ENCODE results near the gene ZNF697. TPM values are rescaled to one million over a fixed set of nuclear protein-coding genes. Genes with fewer than 3 reads are reported as not detected.
A peak's percentile ranks its signal among the peaks of the same experiment; 100 is the strongest.

ZNF697 gene
- total and polyA plus RNA-seq, 9 of the 15 experiments (the other 6 are each of a cell fraction or from before 2014, with no cell fraction given): 2.1 to 13.6 (median 8.3) TPM

DNA sequence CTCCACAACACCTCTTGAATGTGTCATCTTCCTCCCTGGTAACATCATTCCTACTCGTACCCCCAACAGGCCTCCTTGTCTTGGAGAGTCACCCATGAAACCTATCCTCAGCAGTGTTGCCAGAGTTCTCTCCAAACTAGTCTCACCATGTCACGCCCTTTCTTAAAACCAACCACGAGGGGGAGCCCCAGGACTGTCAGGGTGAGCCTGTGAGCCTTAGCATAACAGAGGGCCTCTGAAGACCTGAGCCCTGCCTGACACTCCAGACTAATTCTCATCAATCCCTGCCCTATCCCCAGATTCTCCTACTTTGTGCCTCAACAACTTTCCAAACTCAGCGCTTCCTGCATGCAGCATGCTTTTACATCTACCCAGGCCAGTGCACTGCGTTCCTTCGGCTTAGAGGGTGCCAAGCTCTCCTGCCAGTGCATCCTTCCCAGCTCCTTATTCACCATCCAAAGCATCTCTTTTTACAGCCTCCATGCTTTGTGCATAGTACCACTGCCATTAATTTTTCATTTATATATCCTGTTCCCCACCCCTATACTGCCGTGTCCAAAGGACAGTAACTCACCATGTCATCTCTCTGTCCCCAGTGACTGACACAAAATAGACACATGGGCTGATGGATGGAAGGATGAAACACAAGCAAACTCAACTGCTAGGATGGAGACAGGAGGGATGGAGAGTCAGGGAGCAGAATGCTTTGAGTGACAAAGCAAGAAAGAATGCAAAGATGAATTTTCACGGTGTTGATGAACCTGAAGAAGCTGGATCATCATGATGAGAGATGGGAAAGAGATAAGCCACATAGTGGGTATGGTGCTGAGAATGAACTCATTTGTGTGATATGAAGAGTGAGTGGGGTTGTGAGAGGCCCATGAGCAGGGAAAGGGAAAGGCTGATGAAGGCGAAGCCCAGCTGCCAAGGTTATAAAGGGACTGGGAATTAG is 34.0 kb downstream of the ZNF697 start (continued):
- TF ChIP-seq ZC3H4 (CRISPR knock-in tag; IDR thresholded peaks at IDR 0.05; ENCODE audit: borderline replicate concordance): no peak
- TF ChIP-seq HOXB6 (CRISPR knock-in tag; IDR thresholded peaks at IDR 0.05; ENCODE audit: borderline replicate concordance): no peak
- TF ChIP-seq JUN (IDR thresholded peaks at IDR 0.05; ENCODE audit: borderline replicate concordance, low read depth, low read length): 0 out of 2 replicates have a peak, but pooled peaks have one; percentile 32
- no peak for TF ChIP-seq JUN (CRISPR knock-in tag; IDR thresholded peaks at IDR 0.05; ENCODE audit: borderline replicate concordance)
- no peak for TF ChIP-seq MTA3 (IDR thresholded peaks at IDR 0.05; ENCODE audit: borderline replicate concordance)
- TF ChIP-seq NR4A1 (CRISPR knock-in tag; IDR thresholded peaks at IDR 0.05): no peak
- TF ChIP-seq NR4A1 (tag; IDR thresholded peaks at IDR 0.05): no peak
- TF ChIP-seq, protein P1, sequence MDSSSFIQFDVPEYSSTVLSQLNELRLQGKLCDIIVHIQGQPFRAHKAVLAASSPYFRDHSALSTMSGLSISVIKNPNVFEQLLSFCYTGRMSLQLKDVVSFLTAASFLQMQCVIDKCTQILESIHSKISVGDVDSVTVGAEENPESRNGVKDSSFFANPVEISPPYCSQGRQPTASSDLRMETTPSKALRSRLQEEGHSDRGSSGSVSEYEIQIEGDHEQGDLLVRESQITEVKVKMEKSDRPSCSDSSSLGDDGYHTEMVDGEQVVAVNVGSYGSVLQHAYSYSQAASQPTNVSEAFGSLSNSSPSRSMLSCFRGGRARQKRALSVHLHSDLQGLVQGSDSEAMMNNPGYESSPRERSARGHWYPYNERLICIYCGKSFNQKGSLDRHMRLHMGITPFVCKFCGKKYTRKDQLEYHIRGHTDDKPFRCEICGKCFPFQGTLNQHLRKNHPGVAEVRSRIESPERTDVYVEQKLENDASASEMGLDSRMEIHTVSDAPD (CRISPR knock-in tag; IDR thresholded peaks at IDR 0.05): no peak
- TF ChIP-seq MAZ (CRISPR knock-in tag; conservative IDR thresholded peaks at IDR 0.05 in 1 of 2, IDR thresholded peaks at IDR 0.05 in 1 of 2): 0 out of 4 replicates have a peak, but pooled peaks of 1 of the 2 experiments have one; percentile 29
- TF ChIP-seq, protein P2, sequence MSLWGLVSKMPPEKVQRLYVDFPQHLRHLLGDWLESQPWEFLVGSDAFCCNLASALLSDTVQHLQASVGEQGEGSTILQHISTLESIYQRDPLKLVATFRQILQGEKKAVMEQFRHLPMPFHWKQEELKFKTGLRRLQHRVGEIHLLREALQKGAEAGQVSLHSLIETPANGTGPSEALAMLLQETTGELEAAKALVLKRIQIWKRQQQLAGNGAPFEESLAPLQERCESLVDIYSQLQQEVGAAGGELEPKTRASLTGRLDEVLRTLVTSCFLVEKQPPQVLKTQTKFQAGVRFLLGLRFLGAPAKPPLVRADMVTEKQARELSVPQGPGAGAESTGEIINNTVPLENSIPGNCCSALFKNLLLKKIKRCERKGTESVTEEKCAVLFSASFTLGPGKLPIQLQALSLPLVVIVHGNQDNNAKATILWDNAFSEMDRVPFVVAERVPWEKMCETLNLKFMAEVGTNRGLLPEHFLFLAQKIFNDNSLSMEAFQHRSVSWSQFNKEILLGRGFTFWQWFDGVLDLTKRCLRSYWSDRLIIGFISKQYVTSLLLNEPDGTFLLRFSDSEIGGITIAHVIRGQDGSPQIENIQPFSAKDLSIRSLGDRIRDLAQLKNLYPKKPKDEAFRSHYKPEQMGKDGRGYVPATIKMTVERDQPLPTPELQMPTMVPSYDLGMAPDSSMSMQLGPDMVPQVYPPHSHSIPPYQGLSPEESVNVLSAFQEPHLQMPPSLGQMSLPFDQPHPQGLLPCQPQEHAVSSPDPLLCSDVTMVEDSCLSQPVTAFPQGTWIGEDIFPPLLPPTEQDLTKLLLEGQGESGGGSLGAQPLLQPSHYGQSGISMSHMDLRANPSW (CRISPR knock-in tag; IDR thresholded peaks at IDR 0.05): no peak
- 0 out of 2 replicates have a peak, but pooled peaks have one; percentile 30 for TF ChIP-seq MYNN (IDR thresholded peaks at IDR 0.05)
- TF ChIP-seq MYNN (CRISPR knock-in tag; IDR thresholded peaks at IDR 0.05): no peak
- TF ChIP-seq, protein P3, sequence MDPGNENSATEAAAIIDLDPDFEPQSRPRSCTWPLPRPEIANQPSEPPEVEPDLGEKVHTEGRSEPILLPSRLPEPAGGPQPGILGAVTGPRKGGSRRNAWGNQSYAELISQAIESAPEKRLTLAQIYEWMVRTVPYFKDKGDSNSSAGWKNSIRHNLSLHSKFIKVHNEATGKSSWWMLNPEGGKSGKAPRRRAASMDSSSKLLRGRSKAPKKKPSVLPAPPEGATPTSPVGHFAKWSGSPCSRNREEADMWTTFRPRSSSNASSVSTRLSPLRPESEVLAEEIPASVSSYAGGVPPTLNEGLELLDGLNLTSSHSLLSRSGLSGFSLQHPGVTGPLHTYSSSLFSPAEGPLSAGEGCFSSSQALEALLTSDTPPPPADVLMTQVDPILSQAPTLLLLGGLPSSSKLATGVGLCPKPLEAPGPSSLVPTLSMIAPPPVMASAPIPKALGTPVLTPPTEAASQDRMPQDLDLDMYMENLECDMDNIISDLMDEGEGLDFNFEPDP (CRISPR knock-in tag; IDR thresholded peaks at IDR 0.05): no peak
- no peak for TF ChIP-seq ZNF586 (CRISPR knock-in tag; conservative IDR thresholded peaks at IDR 0.05)
- TF ChIP-seq JUND (IDR thresholded peaks at IDR 0.05; ENCODE audit: borderline replicate concordance, low read depth, low read length): 0 out of 2 replicates have a peak, but pooled peaks have one; percentile 25
- no peak for TF ChIP-seq JUND (tag; IDR thresholded peaks at IDR 0.05; ENCODE audit: borderline replicate concordance, low read depth, low read length)
- TF ChIP-seq ZNF589 (CRISPR knock-in tag; IDR thresholded peaks at IDR 0.05; ENCODE audit: low read depth): no peak
- no peak for TF ChIP-seq SPI1 (IDR thresholded peaks at IDR 0.05; ENCODE audit: borderline replicate concordance, low read depth, low read length)
- peak; percentile 88 for TF ChIP-seq CC2D1A (IDR thresholded peaks at IDR 0.05)
- TF ChIP-seq SRSF3 (IDR thresholded peaks at IDR 0.05; ENCODE audit: insufficient read depth, low read length): no peak
- TF ChIP-seq, protein P4, sequence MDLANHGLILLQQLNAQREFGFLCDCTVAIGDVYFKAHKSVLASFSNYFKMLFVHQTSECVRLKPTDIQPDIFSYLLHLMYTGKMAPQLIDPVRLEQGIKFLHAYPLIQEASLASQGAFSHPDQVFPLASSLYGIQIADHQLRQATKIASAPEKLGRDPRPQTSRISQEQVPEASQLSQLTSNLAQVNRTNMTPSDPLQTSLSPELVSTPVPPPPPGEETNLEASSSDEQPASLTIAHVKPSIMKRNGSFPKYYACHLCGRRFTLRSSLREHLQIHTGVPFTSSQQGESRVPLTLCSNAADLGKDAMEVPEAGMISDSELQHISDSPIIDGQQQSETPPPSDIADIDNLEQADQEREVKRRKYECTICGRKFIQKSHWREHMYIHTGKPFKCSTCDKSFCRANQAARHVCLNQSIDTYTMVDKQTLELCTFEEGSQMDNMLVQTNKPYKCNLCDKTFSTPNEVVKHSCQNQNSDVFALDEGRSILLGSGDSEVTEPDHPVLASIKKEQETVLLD (IDR thresholded peaks at IDR 0.05): no peak
